WTC11 (cell line): ENCODE data around the gene CHI3L1. TPM values are rescaled to one million over a fixed set of nuclear protein-coding genes. Genes with fewer than 3 reads are reported as not detected.

Experiments used
- ATAC-seq: fragments of 200-7000 bp; cut with Tn5 transposase; 2 replicates; pipeline ENCODE4 v1.10.0; 2021; ENCODE audit warnings: mild to moderate bottlenecking, moderate library complexity
- CTCF ChIA-PET: fragments of 300-600 bp; sonication (Branson Sonifier 250); formaldehyde crosslinking; loops from one replicate; lab custom pipeline; 2021; ENCODE audit warnings: antibody characterized with exemption; lab: Charles Lee
- POLR2A ChIA-PET: fragments of 350-600 bp; sonication (Branson Sonifier 250); formaldehyde crosslinking; loops from one replicate; lab custom pipeline; 2021; ENCODE audit warnings: antibody characterized with exemption; lab: Charles Lee
- DNase-seq: peaks from one replicate; pipeline ENCODE4 v3.0.0; 2021; ENCODE audit warnings: low spot score
- H3K27ac Mint-ChIP-seq: 2 replicates; pipeline ENCODE4 v1.8.0; 2021; ENCODE audit warnings: mixed read lengths
- H3K27me3 Mint-ChIP-seq: 2 replicates; pipeline ENCODE4 v1.8.0; 2021; ENCODE audit warnings: low read depth, mild to moderate bottlenecking, moderate library complexity, mixed read lengths
- H3K36me3 Mint-ChIP-seq: 2 replicates; pipeline ENCODE4 v1.8.0; 2021; ENCODE audit warnings: mixed read lengths
- H3K4me1 Mint-ChIP-seq: 2 replicates; pipeline ENCODE4 v1.8.0; 2022; ENCODE audit warnings: mixed read lengths
- H3K4me3 Mint-ChIP-seq: 2 replicates; pipeline ENCODE4 v1.8.0; 2021; ENCODE audit warnings: mild to moderate bottlenecking, moderate library complexity, mixed read lengths
- H3K9me3 Mint-ChIP-seq: 2 replicates; pipeline ENCODE4 v1.8.0; 2021; ENCODE audit warnings: mixed read lengths
- CTCF ChIP-seq: fragments of 200-600 bp; IDR thresholded peaks from 2 replicates; pipeline ENCODE4 v1.8.0; 2022; ENCODE audit warnings: antibody characterized with exemption
- ERG ChIP-seq: fragments of 250-450 bp; sonication (Bioruptor Pico); IDR thresholded peaks from 2 replicates; pipeline ENCODE4 v1.8.0; 2021; ENCODE audit warnings: mild to moderate bottlenecking
- FOXJ3 ChIP-seq: sonication (generic); formaldehyde crosslinking; IDR thresholded peaks from 2 replicates; pipeline ENCODE4 v1.9.0; 2021; ENCODE audit warnings: missing genetic modification reagents, mild to moderate bottlenecking, borderline replicate concordance
- FOXK1 ChIP-seq: sonication (generic); formaldehyde crosslinking; IDR thresholded peaks from 2 replicates; pipeline ENCODE4 v1.8.0; 2022; ENCODE audit warnings: mild to moderate bottlenecking, moderate library complexity, missing genetic modification reagents
- FOXP1 ChIP-seq: sonication (generic); formaldehyde crosslinking; IDR thresholded peaks from 2 replicates; pipeline ENCODE4 v1.8.0; 2022; ENCODE audit warnings: missing genetic modification reagents, mild to moderate bottlenecking, moderate library complexity, borderline replicate concordance
- GRHL2 ChIP-seq: fragments of 250-450 bp; sonication (Bioruptor Pico); IDR thresholded peaks from 2 replicates; pipeline ENCODE4 v1.8.0; 2022; ENCODE audit warnings: mild to moderate bottlenecking, moderate library complexity; ENCODE audit not compliant: insufficient replicate concordance, severe bottlenecking
- JAZF1 ChIP-seq: fragments of 250-450 bp; sonication (Bioruptor Pico); IDR thresholded peaks from 2 replicates; pipeline ENCODE4 v1.9.0; 2021; ENCODE audit warnings: moderate library complexity, mild to moderate bottlenecking, inconsistent platforms
- MXD4 ChIP-seq: fragments of 250-450 bp; sonication (Bioruptor Pico); IDR thresholded peaks from 2 replicates; pipeline ENCODE4 v1.8.0; 2021; ENCODE audit warnings: mild to moderate bottlenecking, moderate library complexity, borderline replicate concordance
- NFYB ChIP-seq: sonication (generic); formaldehyde crosslinking; conservative IDR thresholded peaks from 2 replicates; pipeline ENCODE4 v1.8.0; 2022; ENCODE audit warnings: low read depth, missing genetic modification reagents
- PRRX2 ChIP-seq: fragments of 250-450 bp; sonication (Bioruptor Pico); IDR thresholded peaks from 2 replicates; pipeline ENCODE4 v1.8.0; 2021; ENCODE audit warnings: mild to moderate bottlenecking
- TEAD1 ChIP-seq: sonication (generic); formaldehyde crosslinking; IDR thresholded peaks from 2 replicates; pipeline ENCODE4 v1.8.0; 2022; ENCODE audit warnings: mild to moderate bottlenecking, missing genetic modification reagents
- ZBTB21 ChIP-seq: sonication (generic); formaldehyde crosslinking; IDR thresholded peaks from 2 replicates; pipeline ENCODE4 v1.8.1; 2023; ENCODE audit warnings: mild to moderate bottlenecking, missing genetic modification reagents, borderline replicate concordance
- ZNF138 ChIP-seq: sonication (generic); formaldehyde crosslinking; conservative IDR thresholded peaks from 2 replicates; pipeline ENCODE4 v1.8.1; 2022; ENCODE audit warnings: mild to moderate bottlenecking, moderate library complexity, missing genetic modification reagents
- ZNF416 ChIP-seq: fragments of 250-450 bp; sonication (Bioruptor Pico); IDR thresholded peaks from 2 replicates; pipeline ENCODE4 v1.9.0; 2021; ENCODE audit warnings: mild to moderate bottlenecking, inconsistent platforms
- total RNA-seq: library from RNA; stranded (reverse); gene quantifications from 3 replicates; pipeline ENCODE4 v1.2.3, GENCODE V29; 2021
- TF ChIP-seq, protein P1 (sequence below): sonication (generic); formaldehyde crosslinking; IDR thresholded peaks from 2 replicates; pipeline ENCODE4 v1.8.0; 2022; ENCODE audit warnings: mild to moderate bottlenecking, missing genetic modification reagents
- TF ChIP-seq, protein P2 (sequence below): sonication (generic); formaldehyde crosslinking; IDR thresholded peaks from 2 replicates; pipeline ENCODE4 v1.8.1; 2023; ENCODE audit warnings: mild to moderate bottlenecking, moderate library complexity, missing genetic modification reagents

The CHI3L1 gene
- total RNA-seq, 1 experiment from 2014 or later: 0.24 TPM

GRCh38 chr1:203216274-203217138 is 30.0 kb upstream of the CHI3L1 start:
- H3K27me3 Mint-ChIP-seq: peaks cover 6% of the 10 kb centered on the region
- H3K36me3 Mint-ChIP-seq: no peaks in the 10 kb centered on the region
- peak overlapping the region; percentile 34 for H3K27ac Mint-ChIP-seq
- ATAC-seq (peak; percentile 75), DNase-seq (peak; percentile 75)
- peak overlapping the region; percentile 29 for H3K4me3 Mint-ChIP-seq
- H3K4me1 Mint-ChIP-seq: peaks cover 17% of the 10 kb centered on the region
- TF ChIP-seq TEAD1: no peak
- TF ChIP-seq, protein P1, sequence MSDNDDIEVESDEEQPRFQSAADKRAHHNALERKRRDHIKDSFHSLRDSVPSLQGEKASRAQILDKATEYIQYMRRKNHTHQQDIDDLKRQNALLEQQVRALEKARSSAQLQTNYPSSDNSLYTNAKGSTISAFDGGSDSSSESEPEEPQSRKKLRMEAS (CRISPR knock-in tag): peak; percentile 35; the same call in 1 of the 2 replicates
- peak; percentile 75 for TF ChIP-seq CTCF
- no peak for TF ChIP-seq ZBTB21 (CRISPR knock-in tag)
- TF ChIP-seq MXD4 (CRISPR knock-in tag): no peak
- no peak for TF ChIP-seq PRRX2 (CRISPR knock-in tag)
- TF ChIP-seq ERG (CRISPR knock-in tag): no peak
- no peak for TF ChIP-seq ZNF416 (CRISPR knock-in tag)
- TF ChIP-seq, protein P2, sequence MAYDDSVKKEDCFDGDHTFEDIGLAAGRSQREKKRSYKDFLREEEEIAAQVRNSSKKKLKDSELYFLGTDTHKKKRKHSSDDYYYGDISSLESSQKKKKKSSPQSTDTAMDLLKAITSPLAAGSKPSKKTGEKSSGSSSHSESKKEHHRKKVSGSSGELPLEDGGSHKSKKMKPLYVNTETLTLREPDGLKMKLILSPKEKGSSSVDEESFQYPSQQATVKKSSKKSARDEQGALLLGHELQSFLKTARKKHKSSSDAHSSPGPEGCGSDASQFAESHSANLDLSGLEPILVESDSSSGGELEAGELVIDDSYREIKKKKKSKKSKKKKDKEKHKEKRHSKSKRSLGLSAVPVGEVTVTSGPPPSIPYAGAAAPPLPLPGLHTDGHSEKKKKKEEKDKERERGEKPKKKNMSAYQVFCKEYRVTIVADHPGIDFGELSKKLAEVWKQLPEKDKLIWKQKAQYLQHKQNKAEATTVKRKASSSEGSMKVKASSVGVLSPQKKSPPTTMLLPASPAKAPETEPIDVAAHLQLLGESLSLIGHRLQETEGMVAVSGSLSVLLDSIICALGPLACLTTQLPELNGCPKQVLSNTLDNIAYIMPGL (CRISPR knock-in tag): peak; percentile 25; the same call in 1 of the 2 replicates
- POLR2A ChIA-PET: interaction anchor here (2.2 kb wide), 1 partner anchor 99 kb away, joined by 7 read pairs; no protein-coding TSS in a partner anchor
- H3K9me3 Mint-ChIP-seq: no peaks in the 10 kb centered on the region
- CTCF ChIA-PET: interaction anchor here (0.5 to 6.8 kb wide), 65 partner anchors 8 to 456 kb away, joined by 3 to 192 read pairs (median 6); partner anchors contain the start of genes ADORA1, CHI3L1, MYBPH and MYOG

GRCh38 chr1:203215573-203215972 is 29.1 kb upstream of the CHI3L1 start:
- Mint-ChIP-seq H3K27ac (no peak overlapping the region), H3K9me3 (no peaks in the 10 kb centered on the region), H3K27me3 (peaks cover 6% of the 10 kb centered on the region), H3K4me3 (no peak overlapping the region), H3K36me3 (no peaks in the 10 kb centered on the region), H3K4me1 (peaks cover 17% of the 10 kb centered on the region)
- ChIA-PET CTCF (interaction anchor here (0.5 to 6.8 kb wide), 54 partner anchors 9 to 457 kb away, joined by 3 to 192 read pairs (median 8); partner anchors contain the start of genes ADORA1, CHI3L1, MYBPH and MYOG), POLR2A (interaction anchor here (2.2 kb wide), 1 partner anchor 98 kb away, joined by 7 read pairs; no protein-coding TSS in a partner anchor)
- DNase-seq (peak; percentile 17), ATAC-seq (no peak)
- TF ChIP-seq PRRX2 (CRISPR knock-in tag) (no peak), FOXK1 (CRISPR knock-in tag) (no peak), FOXP1 (no peak), FOXJ3 (CRISPR knock-in tag) (no peak), ZNF138 (no peak), NFYB (CRISPR knock-in tag) (no peak), GRHL2 (no peak), JAZF1 (CRISPR knock-in tag) (no peak)
- TF ChIP-seq, all 79 proteins: peak for 0
